SK-N-MC (cell line): Measurements from ENCODE around the gene KLHL26.

Experiments used
- DNase-seq: peaks from one replicate; pipeline ENCODE4 v3.0.0-alpha.2; 2011; ENCODE audit warnings: low read depth, low spot score
- H3K27ac ChIP-seq: fragments of 200-600 bp; sonication (generic); 2 replicates; pipeline ENCODE4 v1.5.1; 2016; ENCODE audit warnings: mixed run types
- H3K36me3 ChIP-seq: fragments of 200-600 bp; sonication (generic); 2 replicates; pipeline ENCODE4 v1.6.1; 2017; ENCODE audit warnings: antibody characterized with exemption, low read length, mixed read lengths; ENCODE audit not compliant: insufficient read depth
- H3K4me3 ChIP-seq: fragments of 200-600 bp; sonication (generic); 2 replicates; pipeline ENCODE4 v1.5.1; 2016
- H3K9ac ChIP-seq: fragments of 200-600 bp; sonication (generic); 2 replicates; pipeline ENCODE4 v1.8.0; 2017; ENCODE audit warnings: mixed run types, mixed read lengths; ENCODE audit not compliant: insufficient read length
- H3K9me3 ChIP-seq: fragments of 200-600 bp; sonication (generic); 2 replicates; pipeline ENCODE4 v1.6.1; 2017; ENCODE audit warnings: low read depth, mild to moderate bottlenecking, antibody characterized with exemption, low read length, moderate library complexity, mixed read lengths
- EZH2 ChIP-seq: fragments of 200-600 bp; sonication (generic); IDR thresholded peaks from one replicate; pipeline ENCODE4 v1.6.1; 2017; ENCODE audit warnings: antibody characterized with exemption
- FOXP2 ChIP-seq: optimal IDR thresholded peaks from 2 replicates; pipeline ENCODE3; 2011; ENCODE audit warnings: mild to moderate bottlenecking, moderate library complexity; ENCODE audit not compliant: insufficient read depth; ENCODE audit errors: extremely low read length, control extremely low read depth
- POLR2AphosphoS5 ChIP-seq: IDR thresholded peaks from 2 replicates; pipeline ENCODE4 v1.6.1; 2012; ENCODE audit warnings: mild to moderate bottlenecking, low read depth, low read length, borderline replicate concordance

KLHL26 gene

DNA sequence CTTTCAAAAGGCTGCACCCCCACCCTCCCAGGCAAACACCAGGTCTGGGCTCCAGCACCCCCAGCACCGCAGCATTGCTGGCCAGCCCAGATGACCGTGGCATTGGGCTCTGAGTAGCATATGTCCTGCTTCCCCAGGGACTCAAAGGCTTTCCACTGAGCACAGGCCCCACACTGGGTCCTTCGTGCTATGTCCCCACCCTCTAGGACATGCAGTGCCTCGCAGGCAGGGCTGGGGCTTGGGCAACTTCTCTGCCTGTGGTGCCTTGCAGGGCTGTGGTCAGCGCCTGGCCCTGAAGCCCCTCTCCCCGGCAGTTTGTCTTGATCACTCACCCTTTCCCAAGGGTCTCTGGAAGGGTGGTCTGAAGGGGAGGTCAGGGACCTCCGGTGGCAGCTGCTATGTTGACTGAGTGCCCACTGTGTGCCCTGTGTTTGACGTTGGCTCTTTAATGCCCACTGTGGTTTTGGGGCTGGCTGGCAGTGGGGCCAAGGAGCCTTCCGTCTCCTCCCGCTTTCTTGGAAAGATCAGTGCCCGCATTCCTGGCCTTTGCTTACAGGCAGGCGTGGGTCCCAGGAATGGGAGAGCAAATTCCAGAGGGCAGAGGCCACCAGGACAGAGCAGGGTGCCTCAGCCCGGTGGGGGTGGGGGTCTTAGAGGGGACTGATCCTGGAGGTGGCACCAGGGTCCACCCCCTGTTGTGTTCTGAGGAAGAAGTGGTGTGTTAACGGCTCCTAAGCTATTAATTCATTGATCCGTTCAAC lies 26.3 kb downstream of the KLHL26 start:
- no peak for DNase-seq
- H3K9ac ChIP-seq, result no peak overlapping the region

DNA sequence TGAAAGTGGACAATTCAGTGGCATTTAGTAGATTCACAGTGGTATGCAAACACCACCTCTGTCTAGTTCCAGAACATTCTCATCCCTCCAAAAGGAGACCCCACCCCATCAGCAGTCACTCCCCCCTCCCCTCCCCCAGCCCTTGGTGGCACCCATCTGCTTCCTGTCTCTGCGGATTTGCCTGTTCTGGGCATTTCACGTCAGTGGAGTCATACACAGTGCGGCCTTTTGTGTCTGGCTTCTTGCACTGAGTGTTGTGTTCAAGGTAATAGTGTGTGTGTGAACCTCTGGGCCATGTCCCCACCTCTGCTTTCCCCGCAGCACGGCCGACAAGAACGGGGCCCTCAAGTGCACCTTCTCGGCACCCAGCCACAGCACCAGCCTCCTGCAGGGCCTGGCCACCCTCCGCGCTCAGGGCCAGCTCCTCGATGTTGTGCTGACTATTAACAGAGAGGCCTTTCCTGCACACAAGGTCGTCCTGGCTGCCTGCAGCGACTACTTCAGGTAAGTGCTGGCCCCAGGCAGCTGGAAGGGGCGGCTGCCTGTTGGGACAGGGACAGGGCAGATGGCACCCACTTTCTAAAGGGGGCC lies 27.2 kb downstream of the KLHL26 start:
- Histone ChIP-seq H3K9me3 (no peaks in the 10 kb centered on the region), H3K36me3 (no peaks in the 10 kb centered on the region; the same call in 1 of the 2 replicates), H3K9ac (no peak overlapping the region), H3K27ac (no peak overlapping the region), H3K4me3 (no peak overlapping the region)
- TF ChIP-seq FOXP2, result no peak
- TF ChIP-seq POLR2AphosphoS5, result no peak
- TF ChIP-seq EZH2, result no peak
- DNase-seq, result no peak

More for the DNA sequence above, 26.3 kb downstream of the KLHL26 start:
- Histone ChIP-seq H3K36me3 (no peaks in the 10 kb centered on the region; the same call in 1 of the 2 replicates), H3K4me3 (no peak overlapping the region), H3K9me3 (no peaks in the 10 kb centered on the region), H3K27ac (no peak overlapping the region)
- TF ChIP-seq EZH2 (no peak), FOXP2 (no peak), POLR2AphosphoS5 (no peak)

DNA sequence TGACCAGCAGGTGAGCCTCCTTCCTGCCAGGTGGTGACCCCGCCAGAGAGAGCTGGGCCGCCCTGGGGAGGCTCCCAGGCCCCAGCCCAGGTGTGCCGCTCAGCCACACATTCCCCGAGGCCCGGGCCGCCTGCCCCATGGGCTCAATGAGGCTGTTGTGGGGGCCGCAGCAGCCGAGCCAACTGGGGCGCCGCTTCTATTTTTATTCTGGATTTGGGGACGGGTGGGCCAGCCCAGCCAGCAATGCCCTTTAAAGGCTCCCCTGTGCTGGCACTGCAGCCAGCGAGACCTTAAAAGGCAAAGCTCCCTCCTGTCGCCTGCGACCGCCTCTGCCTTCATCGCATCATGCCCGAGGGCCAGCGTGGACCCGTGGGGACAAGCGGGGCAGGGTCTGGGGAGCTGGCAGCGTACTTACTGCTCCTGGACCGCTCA lies 29.0 kb downstream of the KLHL26 start:
- DNase-seq, result no peak
- Histone ChIP-seq H3K4me3 (no peak overlapping the region), H3K36me3 (no peaks in the 10 kb centered on the region; the same call in 1 of the 2 replicates), H3K27ac (no peak overlapping the region), H3K9ac (no peak overlapping the region), H3K9me3 (no peaks in the 10 kb centered on the region)
- no peak for TF ChIP-seq EZH2

DNA sequence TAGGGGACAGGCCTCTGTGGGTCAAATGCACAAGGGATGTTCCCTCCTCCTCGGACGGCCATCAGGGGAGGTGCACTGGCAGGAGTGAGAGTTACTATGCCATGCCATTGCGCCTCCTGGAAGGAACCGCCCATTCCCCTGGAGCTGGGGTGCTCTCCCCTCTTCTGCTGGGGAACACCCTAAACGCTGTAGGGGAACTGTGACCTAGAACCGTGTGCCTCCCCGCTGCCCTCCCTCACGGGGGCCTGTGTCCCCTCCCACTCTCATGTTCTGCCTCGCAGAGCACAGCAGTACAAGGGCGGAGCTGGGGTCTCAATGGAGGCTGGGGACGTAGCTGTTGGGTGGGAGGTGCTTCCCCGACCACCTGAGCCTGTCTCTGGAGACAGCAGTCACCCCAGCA lies 29.5 kb downstream of the KLHL26 start:
- no peak overlapping the region for H3K9ac ChIP-seq
- TF ChIP-seq FOXP2 (no peak), POLR2AphosphoS5 (no peak)
- DNase-seq, result no peak
- H3K36me3 ChIP-seq, result no peaks in the 10 kb centered on the region; the same call in 1 of the 2 replicates
- no peak overlapping the region for H3K27ac ChIP-seq
- H3K9me3 ChIP-seq, result no peaks in the 10 kb centered on the region
- H3K4me3 ChIP-seq, result no peak overlapping the region

DNA sequence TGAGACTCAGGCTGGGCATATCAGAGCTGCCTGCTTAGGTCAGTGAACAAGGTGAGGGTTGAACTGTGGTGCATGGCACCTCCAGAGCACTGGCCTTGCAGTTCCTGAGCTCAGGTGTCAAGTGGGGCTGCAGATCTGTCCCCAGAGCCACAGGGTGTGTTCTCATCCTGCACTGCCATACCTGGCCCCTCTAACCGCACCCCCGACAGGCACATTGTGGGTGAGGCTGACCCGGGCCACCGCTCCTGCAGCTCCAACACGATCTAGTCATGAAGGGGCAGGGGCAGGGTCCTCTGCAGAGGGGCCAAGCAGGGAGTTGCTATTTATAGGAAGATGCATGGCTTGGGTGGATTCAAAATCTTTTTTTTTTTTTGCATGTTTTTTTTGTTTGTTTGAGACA lies 30.0 kb downstream of the KLHL26 start:
- Histone ChIP-seq H3K9me3 (no peaks in the 10 kb centered on the region), H3K36me3 (no peaks in the 10 kb centered on the region; the same call in 1 of the 2 replicates), H3K4me3 (no peak overlapping the region), H3K9ac (no peak overlapping the region), H3K27ac (no peak overlapping the region)
- TF ChIP-seq POLR2AphosphoS5 (no peak), EZH2 (no peak), FOXP2 (no peak)
- DNase-seq, result no peak

DNA sequence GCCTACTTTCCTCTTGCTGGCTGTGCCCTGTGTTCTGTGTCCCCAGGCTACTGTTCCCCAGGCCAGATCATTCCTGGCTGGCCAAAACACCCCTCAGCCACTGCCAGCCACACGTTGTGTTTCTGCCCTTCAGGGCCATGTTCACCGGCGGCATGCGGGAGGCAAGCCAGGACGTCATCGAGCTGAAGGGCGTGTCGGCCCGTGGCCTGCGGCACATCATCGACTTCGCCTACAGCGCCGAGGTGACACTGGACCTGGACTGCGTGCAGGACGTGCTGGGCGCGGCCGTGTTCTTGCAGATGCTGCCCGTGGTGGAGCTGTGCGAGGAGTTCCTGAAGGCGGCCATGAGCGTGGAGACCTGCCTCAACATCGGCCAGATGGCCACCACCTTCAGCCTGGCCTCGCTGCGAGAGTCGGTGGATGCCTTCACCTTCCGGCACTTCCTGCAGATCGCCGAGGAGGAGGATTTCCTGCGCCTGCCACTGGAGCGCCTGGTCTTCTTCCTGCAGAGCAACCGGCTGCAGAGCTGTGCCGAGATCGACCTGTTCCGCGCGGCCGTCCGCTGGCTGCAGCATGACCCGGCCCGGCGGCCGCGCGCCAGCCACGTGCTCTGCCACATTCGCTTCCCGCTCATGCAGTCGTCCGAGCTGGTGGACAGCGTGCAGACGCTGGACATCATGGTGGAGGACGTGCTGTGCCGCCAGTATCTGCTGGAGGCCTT lies 30.9 kb downstream of the KLHL26 start:
- Histone ChIP-seq H3K36me3 (no peaks in the 10 kb centered on the region; the same call in 1 of the 2 replicates), H3K4me3 (no peak overlapping the region), H3K27ac (no peak overlapping the region)

DNA sequence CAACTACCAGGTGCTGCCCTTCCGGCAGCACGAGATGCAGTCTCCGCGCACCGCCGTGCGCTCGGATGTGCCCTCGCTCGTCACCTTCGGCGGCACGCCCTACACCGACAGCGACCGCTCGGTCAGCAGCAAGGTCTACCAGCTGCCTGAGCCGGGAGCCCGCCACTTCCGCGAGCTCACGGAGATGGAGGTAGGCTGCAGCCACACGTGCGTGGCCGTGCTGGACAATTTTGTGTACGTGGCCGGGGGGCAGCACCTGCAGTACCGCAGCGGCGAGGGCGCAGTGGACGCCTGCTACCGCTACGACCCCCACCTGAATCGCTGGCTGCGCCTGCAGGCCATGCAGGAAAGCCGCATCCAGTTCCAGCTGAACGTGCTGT lies 31.4 kb downstream of the KLHL26 start:
- no peak overlapping the region for H3K27ac ChIP-seq
- H3K4me3 ChIP-seq, result no peak overlapping the region
- no peak for DNase-seq
- H3K9ac ChIP-seq, result no peak overlapping the region
- no peaks in the 10 kb centered on the region for H3K9me3 ChIP-seq
- TF ChIP-seq EZH2 (no peak), POLR2AphosphoS5 (no peak), FOXP2 (no peak)
- H3K36me3 ChIP-seq, result no peaks in the 10 kb centered on the region; the same call in 1 of the 2 replicates

More for the DNA sequence above, 30.9 kb downstream of the KLHL26 start:
- DNase-seq, result no peak
- H3K9me3 ChIP-seq, result no peaks in the 10 kb centered on the region
- no peak overlapping the region for H3K9ac ChIP-seq
- TF ChIP-seq EZH2 (no peak), FOXP2 (no peak), POLR2AphosphoS5 (no peak)

DNA sequence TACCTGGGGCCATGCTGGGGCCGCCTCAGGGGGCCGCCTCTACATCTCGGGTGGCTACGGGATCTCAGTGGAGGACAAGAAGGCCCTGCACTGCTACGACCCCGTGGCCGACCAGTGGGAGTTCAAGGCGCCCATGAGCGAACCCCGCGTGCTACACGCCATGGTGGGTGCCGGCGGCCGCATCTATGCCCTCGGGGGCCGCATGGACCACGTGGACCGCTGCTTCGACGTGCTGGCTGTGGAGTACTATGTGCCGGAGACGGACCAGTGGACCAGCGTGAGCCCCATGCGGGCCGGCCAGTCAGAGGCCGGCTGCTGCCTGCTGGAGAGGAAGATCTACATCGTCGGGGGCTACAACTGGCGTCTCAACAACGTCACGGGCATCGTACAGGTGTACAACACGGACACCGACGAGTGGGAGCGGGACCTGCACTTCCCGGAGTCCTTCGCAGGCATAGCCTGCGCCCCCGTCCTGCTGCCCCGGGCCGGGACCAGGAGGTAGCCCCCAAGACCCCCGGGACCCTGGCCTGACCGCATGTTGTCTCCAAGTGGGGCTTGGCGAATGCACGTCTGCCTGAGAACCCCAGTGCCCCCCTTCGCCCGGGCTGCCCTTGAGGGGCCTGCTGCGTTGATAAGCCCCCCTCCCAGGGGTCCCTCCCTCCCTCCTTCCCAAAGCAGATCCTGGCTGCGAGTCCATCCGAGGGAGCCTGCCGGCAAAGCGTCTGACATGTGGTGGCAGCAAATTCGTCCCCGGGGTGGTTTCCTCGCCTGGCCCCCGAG lies 32.1 kb downstream of the KLHL26 start:
- DNase-seq, result no peak
- Histone ChIP-seq H3K9ac (no peak overlapping the region), H3K4me3 (no peak overlapping the region), H3K27ac (no peak overlapping the region), H3K9me3 (no peaks in the 10 kb centered on the region), H3K36me3 (no peaks in the 10 kb centered on the region; the same call in 1 of the 2 replicates)
- no peak for TF ChIP-seq POLR2AphosphoS5
- no peak for TF ChIP-seq FOXP2
- no peak for TF ChIP-seq EZH2
